GM12878 (cell line): ENCODE data around the gene ISG20. TPM values are rescaled to one million over a fixed set of nuclear protein-coding genes. Genes with fewer than 3 reads are reported as not detected.

ENCODE experiments used
- ATAC-seq: fragments of 200-7000 bp; cut with Tn5 transposase; 3 replicates; pipeline ENCODE4 v1.9.1; 2020; ENCODE audit warnings: mild to moderate bottlenecking, moderate library complexity
- BruUV-seq: library from RNA; stranded (reverse); fragments of 400-500 nt; replicated peaks from 2 replicates; lab custom pipeline; 2021; lab: Mats Ljungman, UMichigan
- CTCF ChIA-PET: fragments of 300-600 bp; sonication (Branson Sonifier 250); formaldehyde crosslinking; extraction: SDS; loops from one replicate; lab custom pipeline; 2021; ENCODE audit warnings: inconsistent platforms; lab: Yijun Ruan, JAX
- POLR2A ChIA-PET: fragments of 350-600 bp; formaldehyde crosslinking; extraction: SDS; loops from one replicate; lab custom pipeline; 2021; ENCODE audit warnings: inconsistent platforms; lab: Charles Lee
- RAD21 ChIA-PET: fragments of 300-600 bp; sonication (Branson Sonifier 250); formaldehyde crosslinking; loops from one replicate; lab custom pipeline; 2023; ENCODE audit warnings: antibody characterized with exemption; ENCODE audit not compliant: unreplicated experiment; lab: Charles Lee
- SMC1A ChIA-PET: fragments of 300-600 bp; sonication (Branson Sonifier 250); formaldehyde crosslinking; loops from one replicate; lab custom pipeline; 2023; ENCODE audit not compliant: unreplicated experiment, uncharacterized antibody; lab: Charles Lee
- DNase-seq: peaks from one replicate; pipeline ENCODE4 v3.0.0-alpha.2; 2011; ENCODE audit warnings: low read depth, low spot score
- FAIRE-seq: peaks from 3 replicates; lab custom pipeline; 2011; peaks lifted over from hg19 to GRCh38; lab: Jason Lieb, UNC
- H2AFZ ChIP-seq: 2 replicates; pipeline ENCODE4 v1.6.0; 2011; ENCODE audit warnings: low read depth, low read length, control low read depth; ENCODE audit not compliant: control insufficient read depth
- H3K27ac ChIP-seq: 2 replicates; pipeline ENCODE4 v1.5.1; 2011; ENCODE audit warnings: control low read depth; ENCODE audit not compliant: control insufficient read depth, insufficient read depth
- H3K27me3 ChIP-seq, 2 experiments: replicated peaks in 1 of 2; 2 replicates each; pipeline versions ENCODE4 v1.6.0 to v1.6.1; 2011; ENCODE audit warnings: low read length in 1 of 2; ENCODE audit not compliant: control insufficient read depth in 2 of 2, insufficient read depth in 2 of 2
- H3K36me3 ChIP-seq, 2 experiments: 2 replicates each; pipeline ENCODE4 v1.5.1; 2011; ENCODE audit warnings: low read length in 1 of 2; ENCODE audit not compliant: control insufficient read depth in 2 of 2, insufficient read depth in 2 of 2
- H3K4me1 ChIP-seq: 2 replicates; pipeline ENCODE4 v1.6.1; 2011; ENCODE audit warnings: mild to moderate bottlenecking, low read length, moderate library complexity, mixed read lengths; ENCODE audit not compliant: control insufficient read depth, insufficient read depth
- H3K4me2 ChIP-seq: 2 replicates; pipeline ENCODE4 v1.6.0; 2011; ENCODE audit warnings: control low read depth; ENCODE audit not compliant: control insufficient read depth, insufficient read depth
- H3K4me3 ChIP-seq: fragments of 200-600 bp; sonication (generic); 2 replicates; pipeline ENCODE4 v1.5.1; 2016
- H3K79me2 ChIP-seq: 2 replicates; pipeline ENCODE4 v1.6.0; 2011; ENCODE audit warnings: low read length; ENCODE audit not compliant: control insufficient read depth, insufficient read depth
- H3K9ac ChIP-seq: 2 replicates; pipeline ENCODE4 v1.8.0; 2011; ENCODE audit warnings: low read length, control low read depth, mixed read lengths; ENCODE audit not compliant: control insufficient read depth, insufficient read depth
- H3K9me3 ChIP-seq: replicated peaks from 3 replicates; pipeline ENCODE4 v1.5.1; 2011; ENCODE audit warnings: mild to moderate bottlenecking, low read length; ENCODE audit not compliant: control insufficient read depth, insufficient read depth
- H4K20me1 ChIP-seq: 2 replicates; pipeline ENCODE4 v1.6.0; 2011; ENCODE audit not compliant: control insufficient read depth, insufficient read depth
- ZBTB40 ChIP-seq: fragments of 450-650 bp; IDR thresholded peaks from 2 replicates; pipeline ENCODE4 v1.6.1; 2016; ENCODE audit warnings: mild to moderate bottlenecking, moderate library complexity, borderline replicate concordance
- WGBS: methylation state at CpG from one replicate; pipeline ENCODE4 v1.1.6; 2016; ENCODE audit warnings: low lambda C conversion rate; ENCODE audit not compliant: insufficient replicate concordance, insufficient coverage; ENCODE audit errors: missing lambda C conversion rate; 5-methylcytosine and 5-hydroxymethylcytosine counted together
- in situ Hi-C: fragments of 300-500 bp; cut with MboI; formaldehyde crosslinking; loops from 9 replicates; pipeline ENCODE4 v1.14.3; 2018; ENCODE audit warnings: mixed read lengths
- intact Hi-C: fragments of 100-400 bp; cut with micrococcal nuclease; formaldehyde crosslinking; loops from one replicate; pipeline ENCODE4 v1.14.2; 2022; ENCODE audit not compliant: unreplicated experiment
- polyA plus RNA-seq, 11 experiments: library from polyadenylated mRNA; depleted of rRNA in 4 of 11; unstranded in 6 of 11; stranded (reverse) in 5 of 11; fragments of >200 nt; fragmentation: Nextera tagmentation in 4 of 11; fragmentation: Illumina TruSeq in 1 of 11; extraction: Ambion mirVana in 4 of 11; extraction: Trizol in 1 of 11; gene quantifications; 1 replicate in 1 of 11; 2 replicates in 10 of 11; pipeline versions ENCODE4 v1.2.1 to v1.2.3, GENCODE V29; 2011 to 2016; ENCODE audit warnings: inconsistent platforms in 2 of 11, missing spikeins in 2 of 11, low read depth in 1 of 11
- total RNA-seq, 4 experiments: library from RNA; depleted of rRNA in 3 of 4; stranded (reverse); fragments of >200 nt in 3 of 4; fragmentation: Illumina TruSeq in 1 of 4; extraction: Trizol in 1 of 4; gene quantifications; 2 replicates each; pipeline versions ENCODE4 v1.2.1 to v1.2.3, GENCODE V29; 2013 to 2021
- TF ChIP-seq, protein P1 (sequence below): fragments of 450-650 bp; IDR thresholded peaks from 2 replicates; pipeline ENCODE4 v1.6.1; 2017; ENCODE audit warnings: mild to moderate bottlenecking

Gene ISG20
- total and polyA plus RNA-seq, 10 of the 15 experiments (the other 5 are each of a cell fraction or from before 2014, with no cell fraction given) = 23.4 to 210 (median 85.9) TPM

- TF ChIP-seq, protein P1, sequence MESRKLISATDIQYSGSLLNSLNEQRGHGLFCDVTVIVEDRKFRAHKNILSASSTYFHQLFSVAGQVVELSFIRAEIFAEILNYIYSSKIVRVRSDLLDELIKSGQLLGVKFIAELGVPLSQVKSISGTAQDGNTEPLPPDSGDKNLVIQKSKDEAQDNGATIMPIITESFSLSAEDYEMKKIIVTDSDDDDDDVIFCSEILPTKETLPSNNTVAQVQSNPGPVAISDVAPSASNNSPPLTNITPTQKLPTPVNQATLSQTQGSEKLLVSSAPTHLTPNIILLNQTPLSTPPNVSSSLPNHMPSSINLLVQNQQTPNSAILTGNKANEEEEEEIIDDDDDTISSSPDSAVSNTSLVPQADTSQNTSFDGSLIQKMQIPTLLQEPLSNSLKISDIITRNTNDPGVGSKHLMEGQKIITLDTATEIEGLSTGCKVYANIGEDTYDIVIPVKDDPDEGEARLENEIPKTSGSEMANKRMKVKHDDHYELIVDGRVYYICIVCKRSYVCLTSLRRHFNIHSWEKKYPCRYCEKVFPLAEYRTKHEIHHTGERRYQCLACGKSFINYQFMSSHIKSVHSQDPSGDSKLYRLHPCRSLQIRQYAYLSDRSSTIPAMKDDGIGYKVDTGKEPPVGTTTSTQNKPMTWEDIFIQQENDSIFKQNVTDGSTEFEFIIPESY = no peak
- peak; percentile 62 for TF ChIP-seq ZBTB40
- RAD21 ChIA-PET = no interaction called here
- no peak overlapping the region for H2AFZ ChIP-seq
- 25% methylated on average over 35 of the region's 60 CpGs for WGBS
- H3K9ac ChIP-seq = no peak overlapping the region
- no peak overlapping the region for H3K27ac ChIP-seq
- CTCF ChIA-PET = no interaction called here
- FAIRE-seq = no peak
- POLR2A ChIA-PET = no interaction called here
- H3K4me1 ChIP-seq = no peaks in the 10 kb centered on the region
- H3K4me2 ChIP-seq = no peak overlapping the region
- H3K79me2 ChIP-seq = no peaks in the 10 kb centered on the region
- SMC1A ChIA-PET = no interaction called here
- no peaks in the 10 kb centered on the region for H3K9me3 ChIP-seq
- intact Hi-C loops = loop anchor here (5.0 kb wide), 1 partner anchor 228 kb away; no protein-coding TSS in a partner anchor
- H3K36me3 ChIP-seq = no peaks in the 10 kb centered on the region
- no TSS peak for BruUV-seq
- no peak for DNase-seq
- in situ Hi-C loops = loop anchor here (5.0 kb wide), 1 partner anchor 78 kb away; no protein-coding TSS in a partner anchor
- no peaks in the 10 kb centered on the region for H4K20me1 ChIP-seq
- H3K4me3 ChIP-seq = no peak overlapping the region
- peaks cover 3 to 8% of the 10 kb centered on the region in 2 experiments; a peak in 3 of 4 replicates for H3K27me3 ChIP-seq
- no peak for ATAC-seq
These were observed 66.3 kb downstream of the ISG20 start for GRCh38 chr15:88704791-88705768.
